Measurements from ENCODE around the gene ESR2. TPM values are rescaled to one million over a fixed set of nuclear protein-coding genes. Genes with fewer than 3 reads are reported as not detected.

ESR2 gene
- total RNA-seq, 1 donor from 2014 or later = 0.16 TPM

DNA sequence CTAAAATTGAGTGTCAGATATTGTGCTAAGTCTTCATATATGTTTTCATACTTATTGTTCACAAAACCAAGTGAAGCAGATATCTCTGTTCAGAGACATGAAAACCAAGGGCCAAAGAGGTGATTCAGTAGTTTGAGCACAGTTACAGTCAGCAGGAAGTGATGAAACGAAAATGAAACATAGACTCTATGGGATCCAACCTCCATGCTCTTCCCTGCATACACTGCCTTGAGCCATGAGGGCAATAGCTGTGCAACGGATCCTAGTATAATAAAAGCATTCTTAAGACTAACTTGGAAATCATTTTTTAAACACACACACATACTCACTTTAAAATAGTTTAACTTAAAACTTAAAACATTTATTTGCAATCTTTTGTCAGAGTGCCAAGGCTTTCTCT is 27.9 kb downstream of the ESR2 start:
- Mint-ChIP-seq H3K4me3 (ENCODE audit: unreplicated experiment) (no peak overlapping the region), H3K27ac (ENCODE audit: unreplicated experiment) (no peak overlapping the region), H3K9me3 (ENCODE audit: unreplicated experiment) (no peaks in the 10 kb centered on the region), H3K36me3 (ENCODE audit: unreplicated experiment) (no peaks in the 10 kb centered on the region), H3K27me3 (ENCODE audit: unreplicated experiment) (no peaks in the 10 kb centered on the region), H3K4me1 (ENCODE audit: unreplicated experiment) (peaks cover 2% of the 10 kb centered on the region)
- TF ChIP-seq, protein P1, sequence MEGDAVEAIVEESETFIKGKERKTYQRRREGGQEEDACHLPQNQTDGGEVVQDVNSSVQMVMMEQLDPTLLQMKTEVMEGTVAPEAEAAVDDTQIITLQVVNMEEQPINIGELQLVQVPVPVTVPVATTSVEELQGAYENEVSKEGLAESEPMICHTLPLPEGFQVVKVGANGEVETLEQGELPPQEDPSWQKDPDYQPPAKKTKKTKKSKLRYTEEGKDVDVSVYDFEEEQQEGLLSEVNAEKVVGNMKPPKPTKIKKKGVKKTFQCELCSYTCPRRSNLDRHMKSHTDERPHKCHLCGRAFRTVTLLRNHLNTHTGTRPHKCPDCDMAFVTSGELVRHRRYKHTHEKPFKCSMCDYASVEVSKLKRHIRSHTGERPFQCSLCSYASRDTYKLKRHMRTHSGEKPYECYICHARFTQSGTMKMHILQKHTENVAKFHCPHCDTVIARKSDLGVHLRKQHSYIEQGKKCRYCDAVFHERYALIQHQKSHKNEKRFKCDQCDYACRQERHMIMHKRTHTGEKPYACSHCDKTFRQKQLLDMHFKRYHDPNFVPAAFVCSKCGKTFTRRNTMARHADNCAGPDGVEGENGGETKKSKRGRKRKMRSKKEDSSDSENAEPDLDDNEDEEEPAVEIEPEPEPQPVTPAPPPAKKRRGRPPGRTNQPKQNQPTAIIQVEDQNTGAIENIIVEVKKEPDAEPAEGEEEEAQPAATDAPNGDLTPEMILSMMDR (IDR thresholded peaks at IDR 0.05) = no peak
- no peak for DNase-seq (ENCODE audit: extremely low spot score, unreplicated experiment)

DNA sequence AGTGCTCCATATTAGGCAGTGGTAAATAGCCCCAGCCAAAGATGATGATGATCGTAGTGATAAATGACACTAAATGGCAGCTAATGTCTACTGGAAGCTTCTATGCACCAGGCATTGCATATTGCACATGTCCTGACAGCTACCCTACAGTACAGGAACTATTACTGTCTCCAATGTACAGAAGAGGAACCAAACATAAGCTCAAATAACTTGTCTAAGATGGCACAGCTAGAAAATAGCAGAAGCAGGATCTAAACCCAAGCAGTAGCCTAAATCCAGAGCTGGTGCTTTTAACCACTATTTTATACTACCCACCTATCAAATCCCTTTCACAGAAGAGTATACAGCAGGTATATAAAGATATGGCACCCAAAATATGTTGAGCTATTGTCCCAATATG is 28.9 kb downstream of the ESR2 start:
- H3K36me3 Mint-ChIP-seq (ENCODE audit: unreplicated experiment) = no peaks in the 10 kb centered on the region
- DNase-seq (ENCODE audit: extremely low spot score, unreplicated experiment) = no peak
- H3K4me3 Mint-ChIP-seq (ENCODE audit: unreplicated experiment) = no peak overlapping the region
- H3K27ac Mint-ChIP-seq (ENCODE audit: unreplicated experiment) = no peak overlapping the region
- no peaks in the 10 kb centered on the region for H3K9me3 Mint-ChIP-seq (ENCODE audit: unreplicated experiment)
- peaks cover 2% of the 10 kb centered on the region for H3K4me1 Mint-ChIP-seq (ENCODE audit: unreplicated experiment)
- TF ChIP-seq, protein P1 (IDR thresholded peaks at IDR 0.05) = no peak
- H3K27me3 Mint-ChIP-seq (ENCODE audit: unreplicated experiment) = no peaks in the 10 kb centered on the region

DNA sequence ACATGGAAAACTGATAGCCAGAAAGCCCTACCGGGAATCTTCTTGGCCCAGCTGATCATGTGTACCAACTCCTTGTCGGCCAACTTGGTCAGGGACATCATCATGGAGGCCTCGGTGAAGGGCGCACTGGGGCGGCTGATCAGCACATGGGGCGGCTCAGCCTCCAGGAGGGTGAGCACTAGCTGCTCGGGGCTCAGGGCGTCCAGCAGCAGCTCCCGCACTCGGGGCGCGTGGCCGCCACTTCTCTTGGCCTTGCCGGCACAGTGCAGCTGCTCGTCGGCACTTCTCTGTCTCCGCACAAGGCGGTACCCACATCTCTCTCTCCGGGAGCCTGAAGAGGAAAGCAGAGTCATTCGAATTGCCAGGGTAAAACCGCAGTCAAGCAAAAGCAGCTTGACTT is 33.8 kb downstream of the ESR2 start:
- TF ChIP-seq, protein P1 (IDR thresholded peaks at IDR 0.05) = no peak
- no peaks in the 10 kb centered on the region for H3K27me3 Mint-ChIP-seq (ENCODE audit: unreplicated experiment)
- no peak overlapping the region for H3K4me3 Mint-ChIP-seq (ENCODE audit: unreplicated experiment)
- H3K4me1 Mint-ChIP-seq (ENCODE audit: unreplicated experiment) = no peaks in the 10 kb centered on the region
- no peaks in the 10 kb centered on the region for H3K36me3 Mint-ChIP-seq (ENCODE audit: unreplicated experiment)
- DNase-seq (ENCODE audit: extremely low spot score, unreplicated experiment) = no peak
- no peaks in the 10 kb centered on the region for H3K9me3 Mint-ChIP-seq (ENCODE audit: unreplicated experiment)
- no peak overlapping the region for H3K27ac Mint-ChIP-seq (ENCODE audit: unreplicated experiment)

DNA sequence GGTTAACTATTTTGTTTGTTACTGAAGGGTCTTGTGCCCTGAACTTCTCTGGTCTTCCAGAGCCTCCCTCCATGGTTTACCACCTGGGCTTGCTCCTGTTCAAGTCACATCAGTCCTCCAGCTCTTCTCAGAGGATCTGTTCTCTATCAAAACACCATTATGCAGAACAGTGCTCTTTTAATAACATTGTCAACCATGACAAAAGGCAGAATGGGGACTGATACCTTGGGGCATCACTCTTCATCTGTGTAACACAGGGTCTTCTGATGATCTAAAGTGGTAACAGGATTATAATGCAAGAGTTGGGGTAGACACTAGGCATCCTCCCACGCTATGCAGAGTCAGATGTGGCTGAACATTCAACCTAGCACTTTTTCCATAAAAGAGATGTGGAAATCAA is 38.4 kb downstream of the ESR2 start:
- Mint-ChIP-seq H3K27me3 (ENCODE audit: unreplicated experiment) (peaks cover under 1% of the 10 kb centered on the region), H3K4me1 (ENCODE audit: unreplicated experiment) (no peaks in the 10 kb centered on the region), H3K4me3 (ENCODE audit: unreplicated experiment) (no peak overlapping the region), H3K9me3 (ENCODE audit: unreplicated experiment) (no peaks in the 10 kb centered on the region), H3K27ac (ENCODE audit: unreplicated experiment) (no peak overlapping the region), H3K36me3 (ENCODE audit: unreplicated experiment) (no peaks in the 10 kb centered on the region)
- no peak for DNase-seq (ENCODE audit: extremely low spot score, unreplicated experiment)
- TF ChIP-seq, protein P1 (IDR thresholded peaks at IDR 0.05) = no peak

DNA sequence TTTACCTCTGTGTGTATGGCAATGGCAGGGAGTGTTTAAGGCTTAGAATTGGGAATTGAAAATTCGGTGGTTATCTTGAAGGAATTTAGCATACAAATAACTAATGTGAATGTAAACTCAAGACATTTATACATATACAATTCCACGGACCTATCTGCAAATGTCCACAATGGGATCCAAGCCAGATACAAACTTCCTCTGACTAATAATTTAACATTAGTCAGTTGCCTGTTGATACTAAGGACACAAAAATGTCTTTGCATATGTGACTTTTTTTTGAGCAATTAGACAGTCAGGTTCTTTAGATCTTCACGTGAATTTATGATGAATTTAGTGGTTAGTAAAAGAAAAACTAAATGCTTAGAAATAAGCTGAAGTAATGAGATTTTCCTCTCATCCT is 40.5 kb downstream of the ESR2 start:
- TF ChIP-seq, protein P1 (IDR thresholded peaks at IDR 0.05) = no peak
- Mint-ChIP-seq H3K4me3 (ENCODE audit: unreplicated experiment) (no peak overlapping the region), H3K27ac (ENCODE audit: unreplicated experiment) (no peak overlapping the region), H3K36me3 (ENCODE audit: unreplicated experiment) (no peaks in the 10 kb centered on the region), H3K9me3 (ENCODE audit: unreplicated experiment) (no peaks in the 10 kb centered on the region), H3K4me1 (ENCODE audit: unreplicated experiment) (no peaks in the 10 kb centered on the region), H3K27me3 (ENCODE audit: unreplicated experiment) (peaks cover 13% of the 10 kb centered on the region)
- no peak for DNase-seq (ENCODE audit: extremely low spot score, unreplicated experiment)
